Measurements from ENCODE around the gene NSMCE3.

GRCh38 chr15:29269485-29270168 is at the start of gene NSMCE3:
- TF ChIP-seq CTCF (conservative IDR thresholded peaks at IDR 0.05 in 1 of 2, IDR thresholded peaks at IDR 0.05 in 1 of 2; ENCODE audit: extremely low read depth in 1 of 2, insufficient read depth in 1 of 2, low read depth in 1 of 2, low read length in 2 of 2): no peak
- TF ChIP-seq EZH2 (IDR thresholded peaks at IDR 0.05; ENCODE audit: borderline replicate concordance, low read length): no peak

Data from mammary epithelial cell (primary cell).